ENCODE data around the gene PIAS1.

Gene PIAS1

GRCh38 chr15:68059630-68060029 is 5.5 kb downstream of the PIAS1 start:
- no peak for DNase-seq (ENCODE audit: extremely low spot score)
- TF ChIP-seq CTCF (IDR thresholded peaks at IDR 0.05; ENCODE audit: control extremely low read depth, extremely low read depth, low read depth, missing control alignments): no peak
- ChIA-PET POLR2A (no interaction called here), CTCF (interaction anchor here (1.3 to 1.4 kb wide), 2 partner anchors 12 to 197 kb away, joined by 3 to 4 read pairs; no protein-coding TSS in a partner anchor)

GRCh38 chr15:68061171-68061570 is 7.1 kb downstream of the PIAS1 start:
- no peak for TF ChIP-seq CTCF (IDR thresholded peaks at IDR 0.05; ENCODE audit: control extremely low read depth, extremely low read depth, low read depth, missing control alignments)
- ChIA-PET CTCF (interaction anchor here (1.7 kb wide), 1 partner anchor 149 kb away, joined by 4 read pairs; no protein-coding TSS in a partner anchor), POLR2A (no interaction called here)
- DNase-seq (ENCODE audit: extremely low spot score): no peak

- POLR2A ChIA-PET: no interaction called here
- TF ChIP-seq CTCF (IDR thresholded peaks at IDR 0.05; ENCODE audit: control extremely low read depth, extremely low read depth, low read depth, missing control alignments): no peak
- CTCF ChIA-PET: interaction anchor here (1.7 kb wide), 1 partner anchor 149 kb away, joined by 4 read pairs; no protein-coding TSS in a partner anchor
- no peak for DNase-seq (ENCODE audit: extremely low spot score)
Observed at GRCh38 chr15:68061602-68062001, 7.5 kb downstream of the PIAS1 start.

- TF ChIP-seq CTCF (IDR thresholded peaks at IDR 0.05; ENCODE audit: control extremely low read depth, extremely low read depth, low read depth, missing control alignments): no peak
- no peak for DNase-seq (ENCODE audit: extremely low spot score)
- ChIA-PET CTCF (interaction anchor here (1.7 kb wide), 1 partner anchor 148 kb away, joined by 4 read pairs; no protein-coding TSS in a partner anchor), POLR2A (no interaction called here)
Observed at GRCh38 chr15:68062214-68062613, 8.1 kb downstream of the PIAS1 start.

GRCh38 chr15:68062946-68063465 is 8.9 kb downstream of the PIAS1 start:
- ChIA-PET POLR2A (no interaction called here), CTCF (no interaction called here)
- DNase-seq (ENCODE audit: extremely low spot score): no peak
- no peak for TF ChIP-seq CTCF (IDR thresholded peaks at IDR 0.05; ENCODE audit: control extremely low read depth, extremely low read depth, low read depth, missing control alignments)

GRCh38 chr15:68063606-68064005 is 9.5 kb downstream of the PIAS1 start:
- CTCF ChIA-PET: interaction anchor here (1.5 kb wide), 2 partner anchors 9 to 24 kb away, joined by 3 to 4 read pairs; partner anchors contain the start of gene PIAS1
- DNase-seq (ENCODE audit: extremely low spot score): no peak
- POLR2A ChIA-PET: no interaction called here
- no peak for TF ChIP-seq CTCF (IDR thresholded peaks at IDR 0.05; ENCODE audit: control extremely low read depth, extremely low read depth, low read depth, missing control alignments)

Data from GM10248 (cell line).